Right ventricle myocardium superior (tissue), 1 donor: ENCODE results near the gene MAP2K5. TPM values are rescaled to one million over a fixed set of nuclear protein-coding genes. Genes with fewer than 3 reads are reported as not detected.

ENCODE experiments used
- ATAC-seq: fragments of 200-7000 bp; cut with Tn5 transposase; one replicate; pipeline ENCODE4 v1.9.1; 2020; ENCODE audit warnings: mild to moderate bottlenecking; ENCODE audit not compliant: poor library complexity
- DNase-seq: peaks from one replicate; pipeline ENCODE4 v3.0.0-alpha.2; 2020
- intact Hi-C: fragments of 100-400 bp; cut with DNase I; formaldehyde crosslinking; loops from one replicate; pipeline ENCODE4 v1.11.2; 2022
- total RNA-seq: library from RNA; stranded (reverse); fragmentation: NEBNext Ultra II Directional; extraction: Animal tissue kit (Norgen Biotek cat#: 25700); gene quantifications from one replicate; pipeline ENCODE4 v1.2.1, GENCODE V29; 2021
- donor health status: DM: no; HTN: yes; CAD: no; lungs with severe emphysema.

The MAP2K5 gene
- total RNA-seq, 1 donor from 2014 or later, result 18.8 TPM

- peak; percentile 30 for ATAC-seq
- no peak for DNase-seq
- intact Hi-C loops, result loop anchor here (10.0 kb wide), 1 partner anchor 889 kb away; no protein-coding TSS in a partner anchor
Measured at GRCh38 chr15:67833710-67834511, 291.4 kb downstream of the MAP2K5 start.

GRCh38 chr15:67834581-67835296 lies 292.2 kb downstream of the MAP2K5 start:
- DNase-seq, result no peak
- no peak for ATAC-seq
- intact Hi-C loops, result loop anchor here (5.0 to 10.0 kb wide), 2 partner anchors 332 to 890 kb away; no protein-coding TSS in a partner anchor

- ATAC-seq (no peak), DNase-seq (no peak)
- intact Hi-C loops, result loop anchor here (2.0 to 10.0 kb wide), 3 partner anchors 333 to 891 kb away; no protein-coding TSS in a partner anchor
Measured at GRCh38 chr15:67835297-67836133, 293.0 kb downstream of the MAP2K5 start.

GRCh38 chr15:67836134-67836455 lies 293.6 kb downstream of the MAP2K5 start:
- DNase-seq (no peak), ATAC-seq (no peak)
- intact Hi-C loops, result loop anchor here (2.0 to 10.0 kb wide), 3 partner anchors 334 to 891 kb away; no protein-coding TSS in a partner anchor

- intact Hi-C loops, result loop anchor here (2.0 to 10.0 kb wide), 3 partner anchors 334 to 892 kb away; no protein-coding TSS in a partner anchor
- DNase-seq (no peak), ATAC-seq (no peak)
Measured at GRCh38 chr15:67836477-67836876, 294.0 kb downstream of the MAP2K5 start.

- ATAC-seq (no peak), DNase-seq (no peak)
- intact Hi-C loops, result loop anchor here (2.0 to 10.0 kb wide), 3 partner anchors 335 to 892 kb away; no protein-coding TSS in a partner anchor
Measured at GRCh38 chr15:67836955-67837354, 294.5 kb downstream of the MAP2K5 start.

GRCh38 chr15:67838789-67839332 lies 296.4 kb downstream of the MAP2K5 start:
- intact Hi-C loops, result loop anchor here (5.0 to 10.0 kb wide), 2 partner anchors 337 to 894 kb away; no protein-coding TSS in a partner anchor
- DNase-seq (peak; percentile 78), ATAC-seq (peak; percentile 59)

- no peak for DNase-seq
- intact Hi-C loops, result loop anchor here (5.0 to 10.0 kb wide), 2 partner anchors 337 to 895 kb away; no protein-coding TSS in a partner anchor
- ATAC-seq, result peak; percentile 19
Measured at GRCh38 chr15:67839499-67839928, 297.0 kb downstream of the MAP2K5 start.

GRCh38 chr15:67839929-67840748 lies 297.6 kb downstream of the MAP2K5 start, which contains the start of gene RNU6-1:
RNU6-1 (minus strand) TSS chr15:67840045.
- ATAC-seq, result peak; percentile 96
- intact Hi-C loops, result loop anchor here (5.0 to 10.0 kb wide), 2 partner anchors 338 to 895 kb away; no protein-coding TSS in a partner anchor
- peak; percentile 97 for DNase-seq

GRCh38 chr15:67840749-67841512 lies 298.4 kb downstream of the MAP2K5 start:
- DNase-seq, result no peak
- intact Hi-C loops, result no loop called here
- ATAC-seq, result peak; percentile 4

- DNase-seq (no peak), ATAC-seq (no peak)
- intact Hi-C loops, result no loop called here
Measured at GRCh38 chr15:67841513-67841762, 298.9 kb downstream of the MAP2K5 start.

- no peak for ATAC-seq
- DNase-seq, result no peak
- intact Hi-C loops, result no loop called here
Measured at GRCh38 chr15:67843092-67843501, 300.6 kb downstream of the MAP2K5 start.

- intact Hi-C loops, result no loop called here
- no peak for ATAC-seq
- DNase-seq, result no peak
Measured at GRCh38 chr15:67843571-67844387, 301.3 kb downstream of the MAP2K5 start.

- no peak for ATAC-seq
- DNase-seq, result no peak
- intact Hi-C loops, result no loop called here
Measured at GRCh38 chr15:67845974-67846373, 303.5 kb downstream of the MAP2K5 start.

- DNase-seq (no peak), ATAC-seq (no peak)
- intact Hi-C loops, result no loop called here
Measured at GRCh38 chr15:67849538-67849937, 307.0 kb downstream of the MAP2K5 start.

GRCh38 chr15:67850336-67850735 lies 307.8 kb downstream of the MAP2K5 start:
- no peak for ATAC-seq
- no peak for DNase-seq
- intact Hi-C loops, result no loop called here
